GM12892 (cell line): Measurements from ENCODE around the gene ADGRG6.

Source experiments
- POLR2A ChIP-seq: IDR thresholded peaks from 2 replicates; pipeline ENCODE4 v1.6.1; 2011; ENCODE audit warnings: low read depth, low read length, control low read depth
- POLR2AphosphoS5 ChIP-seq: IDR thresholded peaks from 2 replicates; pipeline ENCODE4 v1.6.1; 2011; ENCODE audit warnings: low read depth, low read length, control low read depth
- TAF1 ChIP-seq: IDR thresholded peaks from 2 replicates; pipeline ENCODE4 v1.6.1; 2011; ENCODE audit warnings: low read depth, mild to moderate bottlenecking, control low read depth, low read length, borderline replicate concordance

- TF ChIP-seq POLR2AphosphoS5 (no peak), POLR2A (no peak), TAF1 (no peak)
Measured at GRCh38 chr6:142374965-142375733, 73.3 kb downstream of the ADGRG6 start.
